ENCODE data around the gene AP3S1.

GRCh38 chr5:115800108-115800507 lies 41.6 kb upstream of the AP3S1 start:
- TF ChIP-seq CTCF (IDR thresholded peaks at IDR 0.05), result no peak
- TF ChIP-seq POLR2A (IDR thresholded peaks at IDR 0.05), result no peak

Data from uterus (tissue), 2 donors.